GM23338 (cell line): ENCODE results near the gene TRAPPC12.

ENCODE experiments used
- CREB1 ChIP-seq: fragments of 250-450 bp; sonication (Bioruptor Pico); IDR thresholded peaks from 2 replicates; pipeline ENCODE4 v1.5.0; 2020; ENCODE audit warnings: low read depth, mild to moderate bottlenecking, moderate library complexity
- EZH2 ChIP-seq: fragments of 200-600 bp; sonication (generic); IDR thresholded peaks from one replicate; pipeline ENCODE4 v1.8.0; 2017; ENCODE audit warnings: antibody characterized with exemption, mild to moderate bottlenecking, low read depth; ENCODE audit not compliant: unreplicated experiment
- EZH2phosphoT487 ChIP-seq: fragments of 200-600 bp; sonication (generic); IDR thresholded peaks from one replicate; pipeline ENCODE4 v1.8.1; 2018; ENCODE audit warnings: antibody characterized with exemption; ENCODE audit not compliant: unreplicated experiment
- JUNB ChIP-seq: IDR thresholded peaks from one replicate; pipeline ENCODE4 v1.6.1; 2016; ENCODE audit warnings: antibody characterized with exemption; ENCODE audit not compliant: unreplicated experiment
- NANOG ChIP-seq: IDR thresholded peaks from 2 replicates; pipeline ENCODE4 v1.6.1; 2016; ENCODE audit warnings: antibody characterized with exemption, borderline replicate concordance
- POLR2AphosphoS5 ChIP-seq: IDR thresholded peaks from 2 replicates; pipeline ENCODE4 v1.6.1; 2016; ENCODE audit warnings: antibody characterized with exemption, low read depth
- STAT1 ChIP-seq: IDR thresholded peaks from one replicate; pipeline ENCODE4 v1.6.1; 2016; ENCODE audit warnings: antibody characterized with exemption; ENCODE audit not compliant: unreplicated experiment
- ZNF114 ChIP-seq: fragments of 250-450 bp; sonication (Bioruptor Pico); IDR thresholded peaks from 2 replicates; pipeline ENCODE4 v1.5.0; 2020; ENCODE audit warnings: mild to moderate bottlenecking, moderate library complexity
- ZNF331 ChIP-seq: fragments of 250-450 bp; sonication (Bioruptor Pico); IDR thresholded peaks from 2 replicates; pipeline ENCODE4 v1.5.0; 2020; ENCODE audit warnings: low read depth, mild to moderate bottlenecking, moderate library complexity
- TF ChIP-seq, protein P1 (sequence below), 2 experiments: fragments of 200-600 bp in 1 of 2; sonication (generic) in 1 of 2; conservative IDR thresholded peaks; 2 replicates each; pipeline versions ENCODE4 v1.5.1 to v1.6.1; 2016 to 2017; ENCODE audit warnings: antibody characterized with exemption in 2 of 2, low read depth in 2 of 2, mild to moderate bottlenecking in 2 of 2, moderate library complexity in 1 of 2
- TF ChIP-seq, protein P2 (sequence below): IDR thresholded peaks from one replicate; pipeline ENCODE4 v1.6.1; 2018; ENCODE audit warnings: antibody characterized with exemption; ENCODE audit not compliant: unreplicated experiment
- TF ChIP-seq, protein P3 (sequence below): IDR thresholded peaks from 2 replicates; pipeline ENCODE4 v1.6.1; 2016; ENCODE audit warnings: antibody characterized with exemption
- TF ChIP-seq, protein P4 (sequence below): fragments of 250-450 bp; sonication (Bioruptor Pico); IDR thresholded peaks from 2 replicates; pipeline ENCODE4 v1.5.0; 2020; ENCODE audit warnings: mild to moderate bottlenecking, moderate library complexity

DNA sequence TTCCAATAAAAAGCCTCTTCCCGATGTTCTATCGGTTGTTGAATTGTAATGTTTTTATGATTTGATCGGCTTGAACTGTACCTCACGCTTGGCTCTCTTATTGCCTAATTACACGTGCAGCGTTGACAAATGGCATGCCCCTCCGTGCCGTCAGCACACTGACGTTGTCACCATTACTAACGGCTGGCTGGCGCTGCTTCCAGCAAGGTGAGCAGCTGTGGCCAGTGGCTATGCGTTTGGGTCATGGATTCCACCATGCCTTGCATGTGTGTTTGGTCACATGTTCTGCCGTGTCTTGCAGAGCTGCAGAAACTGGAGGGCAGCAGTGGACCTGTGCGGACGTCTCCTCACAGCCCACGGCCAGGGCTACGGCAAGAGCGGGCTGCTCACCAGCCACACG lies 42.1 kb downstream of the TRAPPC12 start:
- TF ChIP-seq, protein P1, sequence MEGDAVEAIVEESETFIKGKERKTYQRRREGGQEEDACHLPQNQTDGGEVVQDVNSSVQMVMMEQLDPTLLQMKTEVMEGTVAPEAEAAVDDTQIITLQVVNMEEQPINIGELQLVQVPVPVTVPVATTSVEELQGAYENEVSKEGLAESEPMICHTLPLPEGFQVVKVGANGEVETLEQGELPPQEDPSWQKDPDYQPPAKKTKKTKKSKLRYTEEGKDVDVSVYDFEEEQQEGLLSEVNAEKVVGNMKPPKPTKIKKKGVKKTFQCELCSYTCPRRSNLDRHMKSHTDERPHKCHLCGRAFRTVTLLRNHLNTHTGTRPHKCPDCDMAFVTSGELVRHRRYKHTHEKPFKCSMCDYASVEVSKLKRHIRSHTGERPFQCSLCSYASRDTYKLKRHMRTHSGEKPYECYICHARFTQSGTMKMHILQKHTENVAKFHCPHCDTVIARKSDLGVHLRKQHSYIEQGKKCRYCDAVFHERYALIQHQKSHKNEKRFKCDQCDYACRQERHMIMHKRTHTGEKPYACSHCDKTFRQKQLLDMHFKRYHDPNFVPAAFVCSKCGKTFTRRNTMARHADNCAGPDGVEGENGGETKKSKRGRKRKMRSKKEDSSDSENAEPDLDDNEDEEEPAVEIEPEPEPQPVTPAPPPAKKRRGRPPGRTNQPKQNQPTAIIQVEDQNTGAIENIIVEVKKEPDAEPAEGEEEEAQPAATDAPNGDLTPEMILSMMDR (conservative IDR thresholded peaks at IDR 0.05; ENCODE audit: low read depth in 2 of 2) = no peak
- TF ChIP-seq, protein P2, sequence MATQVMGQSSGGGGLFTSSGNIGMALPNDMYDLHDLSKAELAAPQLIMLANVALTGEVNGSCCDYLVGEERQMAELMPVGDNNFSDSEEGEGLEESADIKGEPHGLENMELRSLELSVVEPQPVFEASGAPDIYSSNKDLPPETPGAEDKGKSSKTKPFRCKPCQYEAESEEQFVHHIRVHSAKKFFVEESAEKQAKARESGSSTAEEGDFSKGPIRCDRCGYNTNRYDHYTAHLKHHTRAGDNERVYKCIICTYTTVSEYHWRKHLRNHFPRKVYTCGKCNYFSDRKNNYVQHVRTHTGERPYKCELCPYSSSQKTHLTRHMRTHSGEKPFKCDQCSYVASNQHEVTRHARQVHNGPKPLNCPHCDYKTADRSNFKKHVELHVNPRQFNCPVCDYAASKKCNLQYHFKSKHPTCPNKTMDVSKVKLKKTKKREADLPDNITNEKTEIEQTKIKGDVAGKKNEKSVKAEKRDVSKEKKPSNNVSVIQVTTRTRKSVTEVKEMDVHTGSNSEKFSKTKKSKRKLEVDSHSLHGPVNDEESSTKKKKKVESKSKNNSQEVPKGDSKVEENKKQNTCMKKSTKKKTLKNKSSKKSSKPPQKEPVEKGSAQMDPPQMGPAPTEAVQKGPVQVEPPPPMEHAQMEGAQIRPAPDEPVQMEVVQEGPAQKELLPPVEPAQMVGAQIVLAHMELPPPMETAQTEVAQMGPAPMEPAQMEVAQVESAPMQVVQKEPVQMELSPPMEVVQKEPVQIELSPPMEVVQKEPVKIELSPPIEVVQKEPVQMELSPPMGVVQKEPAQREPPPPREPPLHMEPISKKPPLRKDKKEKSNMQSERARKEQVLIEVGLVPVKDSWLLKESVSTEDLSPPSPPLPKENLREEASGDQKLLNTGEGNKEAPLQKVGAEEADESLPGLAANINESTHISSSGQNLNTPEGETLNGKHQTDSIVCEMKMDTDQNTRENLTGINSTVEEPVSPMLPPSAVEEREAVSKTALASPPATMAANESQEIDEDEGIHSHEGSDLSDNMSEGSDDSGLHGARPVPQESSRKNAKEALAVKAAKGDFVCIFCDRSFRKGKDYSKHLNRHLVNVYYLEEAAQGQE = no peak
- no peak for TF ChIP-seq POLR2AphosphoS5
- no peak for TF ChIP-seq ZNF331 (CRISPR knock-in tag)
- TF ChIP-seq EZH2 = no peak
- TF ChIP-seq EZH2phosphoT487 = no peak
- no peak for TF ChIP-seq CREB1 (CRISPR knock-in tag)
- no peak for TF ChIP-seq STAT1
- TF ChIP-seq JUNB = no peak
- TF ChIP-seq, protein P3, sequence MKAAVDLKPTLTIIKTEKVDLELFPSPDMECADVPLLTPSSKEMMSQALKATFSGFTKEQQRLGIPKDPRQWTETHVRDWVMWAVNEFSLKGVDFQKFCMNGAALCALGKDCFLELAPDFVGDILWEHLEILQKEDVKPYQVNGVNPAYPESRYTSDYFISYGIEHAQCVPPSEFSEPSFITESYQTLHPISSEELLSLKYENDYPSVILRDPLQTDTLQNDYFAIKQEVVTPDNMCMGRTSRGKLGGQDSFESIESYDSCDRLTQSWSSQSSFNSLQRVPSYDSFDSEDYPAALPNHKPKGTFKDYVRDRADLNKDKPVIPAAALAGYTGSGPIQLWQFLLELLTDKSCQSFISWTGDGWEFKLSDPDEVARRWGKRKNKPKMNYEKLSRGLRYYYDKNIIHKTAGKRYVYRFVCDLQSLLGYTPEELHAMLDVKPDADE = no peak
- no peak for TF ChIP-seq NANOG
- TF ChIP-seq ZNF114 (CRISPR knock-in tag) = no peak
- TF ChIP-seq, protein P4, sequence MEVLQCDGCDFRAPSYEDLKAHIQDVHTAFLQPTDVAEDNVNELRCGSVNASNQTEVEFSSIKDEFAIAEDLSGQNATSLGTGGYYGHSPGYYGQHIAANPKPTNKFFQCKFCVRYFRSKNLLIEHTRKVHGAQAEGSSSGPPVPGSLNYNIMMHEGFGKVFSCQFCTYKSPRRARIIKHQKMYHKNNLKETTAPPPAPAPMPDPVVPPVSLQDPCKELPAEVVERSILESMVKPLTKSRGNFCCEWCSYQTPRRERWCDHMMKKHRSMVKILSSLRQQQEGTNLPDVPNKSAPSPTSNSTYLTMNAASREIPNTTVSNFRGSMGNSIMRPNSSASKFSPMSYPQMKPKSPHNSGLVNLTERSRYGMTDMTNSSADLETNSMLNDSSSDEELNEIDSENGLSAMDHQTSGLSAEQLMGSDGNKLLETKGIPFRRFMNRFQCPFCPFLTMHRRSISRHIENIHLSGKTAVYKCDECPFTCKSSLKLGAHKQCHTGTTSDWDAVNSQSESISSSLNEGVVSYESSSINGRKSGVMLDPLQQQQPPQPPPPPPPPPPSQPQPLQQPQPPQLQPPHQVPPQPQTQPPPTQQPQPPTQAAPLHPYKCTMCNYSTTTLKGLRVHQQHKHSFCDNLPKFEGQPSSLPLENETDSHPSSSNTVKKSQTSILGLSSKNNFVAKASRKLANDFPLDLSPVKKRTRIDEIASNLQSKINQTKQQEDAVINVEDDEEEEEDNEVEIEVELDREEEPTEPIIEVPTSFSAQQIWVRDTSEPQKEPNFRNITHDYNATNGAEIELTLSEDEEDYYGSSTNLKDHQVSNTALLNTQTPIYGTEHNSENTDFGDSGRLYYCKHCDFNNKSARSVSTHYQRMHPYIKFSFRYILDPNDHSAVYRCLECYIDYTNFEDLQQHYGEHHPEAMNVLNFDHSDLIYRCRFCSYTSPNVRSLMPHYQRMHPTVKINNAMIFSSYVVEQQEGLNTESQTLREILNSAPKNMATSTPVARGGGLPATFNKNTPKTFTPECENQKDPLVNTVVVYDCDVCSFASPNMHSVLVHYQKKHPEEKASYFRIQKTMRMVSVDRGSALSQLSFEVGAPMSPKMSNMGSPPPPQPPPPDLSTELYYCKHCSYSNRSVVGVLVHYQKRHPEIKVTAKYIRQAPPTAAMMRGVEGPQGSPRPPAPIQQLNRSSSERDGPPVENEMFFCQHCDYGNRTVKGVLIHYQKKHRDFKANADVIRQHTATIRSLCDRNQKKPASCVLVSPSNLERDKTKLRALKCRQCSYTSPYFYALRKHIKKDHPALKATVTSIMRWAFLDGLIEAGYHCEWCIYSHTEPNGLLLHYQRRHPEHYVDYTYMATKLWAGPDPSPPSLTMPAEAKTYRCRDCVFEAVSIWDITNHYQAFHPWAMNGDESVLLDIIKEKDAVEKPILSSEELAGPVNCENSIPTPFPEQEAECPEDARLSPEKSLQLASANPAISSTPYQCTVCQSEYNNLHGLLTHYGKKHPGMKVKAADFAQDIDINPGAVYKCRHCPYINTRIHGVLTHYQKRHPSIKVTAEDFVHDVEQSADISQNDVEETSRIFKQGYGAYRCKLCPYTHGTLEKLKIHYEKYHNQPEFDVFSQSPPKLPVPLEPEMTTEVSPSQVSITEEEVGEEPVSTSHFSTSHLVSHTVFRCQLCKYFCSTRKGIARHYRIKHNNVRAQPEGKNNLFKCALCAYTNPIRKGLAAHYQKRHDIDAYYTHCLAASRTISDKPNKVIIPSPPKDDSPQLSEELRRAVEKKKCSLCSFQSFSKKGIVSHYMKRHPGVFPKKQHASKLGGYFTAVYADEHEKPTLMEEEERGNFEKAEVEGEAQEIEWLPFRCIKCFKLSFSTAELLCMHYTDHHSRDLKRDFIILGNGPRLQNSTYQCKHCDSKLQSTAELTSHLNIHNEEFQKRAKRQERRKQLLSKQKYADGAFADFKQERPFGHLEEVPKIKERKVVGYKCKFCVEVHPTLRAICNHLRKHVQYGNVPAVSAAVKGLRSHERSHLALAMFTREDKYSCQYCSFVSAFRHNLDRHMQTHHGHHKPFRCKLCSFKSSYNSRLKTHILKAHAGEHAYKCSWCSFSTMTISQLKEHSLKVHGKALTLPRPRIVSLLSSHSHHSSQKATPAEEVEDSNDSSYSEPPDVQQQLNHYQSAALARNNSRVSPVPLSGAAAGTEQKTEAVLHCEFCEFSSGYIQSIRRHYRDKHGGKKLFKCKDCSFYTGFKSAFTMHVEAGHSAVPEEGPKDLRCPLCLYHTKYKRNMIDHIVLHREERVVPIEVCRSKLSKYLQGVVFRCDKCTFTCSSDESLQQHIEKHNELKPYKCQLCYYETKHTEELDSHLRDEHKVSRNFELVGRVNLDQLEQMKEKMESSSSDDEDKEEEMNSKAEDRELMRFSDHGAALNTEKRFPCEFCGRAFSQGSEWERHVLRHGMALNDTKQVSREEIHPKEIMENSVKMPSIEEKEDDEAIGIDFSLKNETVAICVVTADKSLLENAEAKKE (CRISPR knock-in tag) = no peak
